Left hindlimb (tissue), 1 donor: ENCODE results near the gene FKBP11.

Experiments
- DNase-seq: peaks from one replicate; pipeline ENCODE4 v3.0.0-alpha.2; 2018

The FKBP11 gene

GRCh38 chr12:48925304-48926011 is at the start of gene FKBP11:
Gene FKBP11, minus strand, starts transcription at chr12:48925492. Its CDS starts 64 bp downstream, at chr12:48925428.
- peak; percentile 74 for DNase-seq

GRCh38 chr12:48973941-48974673 is 48.8 kb upstream of the FKBP11 start:
- peak; percentile 81 for DNase-seq

GRCh38 chr12:48973531-48973930 is 48.2 kb upstream of the FKBP11 start:
- no peak for DNase-seq

GRCh38 chr12:48972952-48973483 is 47.7 kb upstream of the FKBP11 start:
- DNase-seq = no peak

- DNase-seq = no peak
These were observed 47.1 kb upstream of the FKBP11 start for GRCh38 chr12:48972213-48972951.

- DNase-seq = no peak
These were observed 45.5 kb upstream of the FKBP11 start for GRCh38 chr12:48970702-48971334.

GRCh38 chr12:48969833-48970701 is 44.8 kb upstream of the FKBP11 start:
- no peak for DNase-seq

GRCh38 chr12:48969160-48969771 is 44.0 kb upstream of the FKBP11 start:
- no peak for DNase-seq

GRCh38 chr12:48968467-48968866 is 43.2 kb upstream of the FKBP11 start:
- DNase-seq = no peak

GRCh38 chr12:48967991-48968390 is 42.7 kb upstream of the FKBP11 start:
- no peak for DNase-seq

- no peak for DNase-seq
These were observed 41.0 kb upstream of the FKBP11 start for GRCh38 chr12:48966177-48966895.

GRCh38 chr12:48965298-48965838 is 40.1 kb upstream of the FKBP11 start:
- no peak for DNase-seq

- no peak for DNase-seq
These were observed 36.5 kb upstream of the FKBP11 start for GRCh38 chr12:48961801-48962200.

GRCh38 chr12:48961331-48961730 is 36.0 kb upstream of the FKBP11 start:
- DNase-seq = no peak

- no peak for DNase-seq
These were observed 35.5 kb upstream of the FKBP11 start for GRCh38 chr12:48960834-48961233.

GRCh38 chr12:48958049-48958388 is 32.7 kb upstream of the FKBP11 start:
- DNase-seq = no peak

GRCh38 chr12:48957141-48958048 is 32.1 kb upstream of the FKBP11 start, which contains the start of gene ARF3:
Gene ARF3, minus strand, starts transcription at chr12:48957487. Its CDS starts 16,392 bp downstream, at chr12:48941095.
- DNase-seq = peak; percentile 96

GRCh38 chr12:48956279-48957140 is 31.2 kb upstream of the FKBP11 start:
- peak; percentile 95 for DNase-seq
